ENCODE measurements around the gene PARP12.

GRCh38 chr7:140070546-140070945 is 7.8 kb upstream of the PARP12 start:
- no peak for TF ChIP-seq CTCF (IDR thresholded peaks at IDR 0.05)
- TF ChIP-seq POLR2A (IDR thresholded peaks at IDR 0.05), result no peak
